Neural cell (in vitro differentiated cells): ENCODE results near the gene CYB5R3. TPM values are rescaled to one million over a fixed set of nuclear protein-coding genes. Genes with fewer than 3 reads are reported as not detected.
A peak's percentile ranks its signal among the peaks of the same experiment; 100 is the strongest.
"Not testable (repeated sequence)": the region's sequence is repeated elsewhere in the genome, so short reads cannot be mapped to it uniquely, and the experiment has no call there.

Experiments
- H2AFZ ChIP-seq: fragments of 200-600, 300-800 bp; sonication (generic), shearing (Covaris generic); 2 replicates; pipeline ENCODE4 v1.6.0; 2014; ENCODE audit warnings: low read depth, mild to moderate bottlenecking, antibody characterized with exemption, low read length, moderate library complexity
- H3F3A ChIP-seq: fragments of 200-600 bp; shearing (Covaris generic); 2 replicates; pipeline ENCODE4 v1.6.1; 2016; ENCODE audit warnings: mild to moderate bottlenecking, moderate library complexity, mixed read lengths, antibody characterized with exemption, low read length; ENCODE audit not compliant: insufficient read depth, poor library complexity, severe bottlenecking
- H3K27ac ChIP-seq: fragments of 200-600, 300-800 bp; sonication (generic), shearing (Covaris generic); 2 replicates; pipeline ENCODE4 v1.5.1; 2014; ENCODE audit warnings: mild to moderate bottlenecking, low read length, moderate library complexity
- H3K27me3 ChIP-seq: fragments of 300-800, 200-600 bp; sonication (generic), shearing (Covaris generic); 2 replicates; pipeline ENCODE4 v1.6.0; 2014; ENCODE audit warnings: mild to moderate bottlenecking, low read depth, low read length, moderate library complexity; ENCODE audit not compliant: insufficient read depth
- H3K36me3 ChIP-seq: fragments of 300-800, 200-600 bp; sonication (generic), shearing (Covaris generic); 2 replicates; pipeline ENCODE4 v1.5.1; 2014; ENCODE audit warnings: mild to moderate bottlenecking, antibody characterized with exemption, low read length, moderate library complexity; ENCODE audit not compliant: insufficient read depth
- H3K4me2 ChIP-seq: fragments of 300-800, 200-600 bp; sonication (generic), shearing (Covaris generic); 2 replicates; pipeline ENCODE4 v1.6.0; 2014; ENCODE audit warnings: mild to moderate bottlenecking, low read length
- H3K4me3 ChIP-seq: fragments of 300-800, 200-600 bp; sonication (generic), shearing (Covaris generic); 2 replicates; pipeline ENCODE4 v1.5.1; 2014; ENCODE audit warnings: mild to moderate bottlenecking, low read length, moderate library complexity
- H3K79me2 ChIP-seq: fragments of 200-600 bp; shearing (Covaris generic); replicated peaks from 2 replicates; pipeline ENCODE4 v1.6.0; 2014; ENCODE audit warnings: mild to moderate bottlenecking, low read length, moderate library complexity; ENCODE audit not compliant: insufficient read depth
- H3K9ac ChIP-seq: fragments of 300-800, 200-600 bp; sonication (generic), shearing (Covaris generic); 2 replicates; pipeline ENCODE4 v1.6.1; 2016; ENCODE audit warnings: mild to moderate bottlenecking, low read length, mixed read lengths
- H3K9me2 ChIP-seq: fragments of 200-600 bp; shearing (Covaris generic); 2 replicates; pipeline ENCODE4 v1.6.1; 2016; ENCODE audit warnings: mild to moderate bottlenecking, low read length, mixed read lengths; ENCODE audit not compliant: insufficient read depth
- H3K9me3 ChIP-seq: fragments of 200-600, 300-800 bp; sonication (generic), shearing (Covaris generic); 2 replicates; pipeline ENCODE4 v1.6.1; 2016; ENCODE audit warnings: mild to moderate bottlenecking, mixed run types, low read length, moderate library complexity, mixed read lengths
- H4K20me1 ChIP-seq: fragments of 200-600 bp; shearing (Covaris generic); 2 replicates; pipeline ENCODE4 v1.6.1; 2016; ENCODE audit warnings: mild to moderate bottlenecking, mixed run types; ENCODE audit not compliant: insufficient read depth
- CTCF ChIP-seq: fragments of 450-650 bp; IDR thresholded peaks from 2 replicates; pipeline ENCODE4 v1.5.1; 2014; ENCODE audit warnings: antibody characterized with exemption, mild to moderate bottlenecking, moderate library complexity; ENCODE audit not compliant: poor library complexity, severe bottlenecking
- EP300 ChIP-seq: fragments of 450-650 bp; conservative IDR thresholded peaks from 2 replicates; pipeline ENCODE4 v1.6.1; 2014; ENCODE audit warnings: antibody characterized with exemption, mild to moderate bottlenecking, moderate library complexity; ENCODE audit not compliant: poor library complexity, severe bottlenecking
- EZH2 ChIP-seq: fragments of 200-600, 300-800 bp; shearing (Covaris generic), sonication (generic); IDR thresholded peaks from 2 replicates; pipeline ENCODE4 v1.6.1; 2014; ENCODE audit warnings: antibody characterized with exemption, low read length, borderline replicate concordance, mild to moderate bottlenecking; ENCODE audit not compliant: insufficient read depth, poor library complexity, severe bottlenecking
- MXI1 ChIP-seq: fragments of 450-650 bp; conservative IDR thresholded peaks from 2 replicates; pipeline ENCODE4 v1.6.1; 2014; ENCODE audit warnings: antibody characterized with exemption, mild to moderate bottlenecking; ENCODE audit not compliant: poor library complexity, severe bottlenecking
- POLR2AphosphoS5 ChIP-seq: IDR thresholded peaks from 2 replicates; pipeline ENCODE4 v1.6.1; 2012
- RAD21 ChIP-seq: fragments of 450-650 bp; conservative IDR thresholded peaks from 2 replicates; pipeline ENCODE4 v1.6.1; 2014; ENCODE audit warnings: antibody characterized with exemption, mild to moderate bottlenecking, moderate library complexity
- REST ChIP-seq: IDR thresholded peaks from 2 replicates; pipeline ENCODE4 v1.6.1; 2012; ENCODE audit warnings: borderline replicate concordance
- SMC3 ChIP-seq: fragments of 450-650 bp; conservative IDR thresholded peaks from 2 replicates; pipeline ENCODE4 v1.6.1; 2014; ENCODE audit warnings: antibody characterized with exemption, mild to moderate bottlenecking, moderate library complexity; ENCODE audit not compliant: poor library complexity
- TAF1 ChIP-seq: IDR thresholded peaks from 2 replicates; pipeline ENCODE4 v1.6.1; 2012; ENCODE audit warnings: low read depth
- polyA plus RNA-seq: library from polyadenylated mRNA; depleted of rRNA; stranded (reverse); fragments of >200 nt; gene quantifications from 2 replicates; pipeline ENCODE4 v1.2.3, GENCODE V29; 2014

CYB5R3 gene
- polyA plus RNA-seq, 1 donor from 2014 or later: 20.2 TPM

- no peaks in the 10 kb centered on the region for H3K27me3 ChIP-seq
- H3K36me3 ChIP-seq: no peaks in the 10 kb centered on the region
- no peaks in the 10 kb centered on the region for H3K9me3 ChIP-seq
- no peak overlapping the region for H2AFZ ChIP-seq
- H3F3A ChIP-seq: peaks cover 4% of the 10 kb centered on the region
- H3K9me2 ChIP-seq: no peaks in the 10 kb centered on the region
- no peak overlapping the region for H3K4me2 ChIP-seq
- peaks cover 17% of the 10 kb centered on the region for H3K79me2 ChIP-seq
- H3K4me3 ChIP-seq: no peak overlapping the region
- TF ChIP-seq EP300: no peak
- no peak for TF ChIP-seq RAD21
- TF ChIP-seq REST: no peak
- no peak for TF ChIP-seq EZH2
- H3K9ac ChIP-seq: no peak overlapping the region
- peaks cover 3% of the 10 kb centered on the region for H4K20me1 ChIP-seq
- H3K27ac ChIP-seq: no peak overlapping the region
Measured at GRCh38 chr22:42617155-42617983, 31.8 kb downstream of the CYB5R3 start.

GRCh38 chr22:42615860-42616175, 33.4 kb downstream of the CYB5R3 start:
- H3K27me3 ChIP-seq, H4K20me1 ChIP-seq, H2AFZ ChIP-seq, H3K9me3 ChIP-seq, H3K9me2 ChIP-seq, H3F3A ChIP-seq, H3K36me3 ChIP-seq: not testable (repeated sequence)
- Histone ChIP-seq H3K79me2 (peaks cover 33% of the 10 kb centered on the region), H3K4me3 (peak overlapping the region; percentile 97), H3K9ac (peak overlapping the region; percentile 89), H3K27ac (peak overlapping the region; percentile 96), H3K4me2 (peak overlapping the region; percentile 42)

GRCh38 chr22:42615092-42615859, 33.9 kb downstream of the CYB5R3 start:
- Histone ChIP-seq H4K20me1 (peaks cover 3% of the 10 kb centered on the region), H3K27me3 (no peaks in the 10 kb centered on the region), H3K27ac (peak overlapping the region; percentile 96), H3K9me2 (no peaks in the 10 kb centered on the region), H3F3A (peaks cover 4% of the 10 kb centered on the region), H2AFZ (no peak overlapping the region), H3K9ac (peak overlapping the region; percentile 89), H3K4me3 (peak overlapping the region; percentile 97), H3K36me3 (no peaks in the 10 kb centered on the region), H3K4me2 (peak overlapping the region; percentile 73), H3K79me2 (peaks cover 38% of the 10 kb centered on the region), H3K9me3 (no peaks in the 10 kb centered on the region)
- TF ChIP-seq TAF1: no peak
- TF ChIP-seq RAD21: peak; percentile 13
- peak; percentile 100 for TF ChIP-seq POLR2AphosphoS5
- peak; percentile 76 for TF ChIP-seq REST
- TF ChIP-seq EP300: peak; percentile 81
- no peak for TF ChIP-seq EZH2
- peak; percentile 63 for TF ChIP-seq MXI1
- TF ChIP-seq SMC3: peak; percentile 13
- TF ChIP-seq CTCF: no peak
